Smooth muscle cell (in vitro differentiated cells): ENCODE data around the gene PRIMA1. TPM values are rescaled to one million over a fixed set of nuclear protein-coding genes. Genes with fewer than 3 reads are reported as not detected.

Experiments used
- DNase-seq: peaks from one replicate; lab custom pipeline; 2025; ENCODE audit not compliant: unreplicated experiment; lab: John Stamatoyannopoulos, UW
- H2AFZ ChIP-seq: fragments of 200-600 bp; sonication (generic); 2 replicates; pipeline ENCODE4 v1.6.0; 2016; ENCODE audit warnings: antibody characterized with exemption, low read depth, mild to moderate bottlenecking
- H3F3A ChIP-seq: fragments of 200-600 bp; sonication (generic); 2 replicates; pipeline ENCODE4 v1.6.0; 2017; ENCODE audit warnings: antibody characterized with exemption, low read depth
- H3K27ac ChIP-seq: fragments of 200-600 bp; sonication (generic); 2 replicates; pipeline ENCODE4 v1.5.1; 2016; ENCODE audit warnings: low read depth, mild to moderate bottlenecking
- H3K27me3 ChIP-seq: fragments of 200-600 bp; sonication (generic); 2 replicates; pipeline ENCODE4 v1.6.1; 2016; ENCODE audit warnings: low read depth, mild to moderate bottlenecking
- H3K36me3 ChIP-seq: fragments of 200-600 bp; sonication (generic); 2 replicates; pipeline ENCODE4 v1.5.1; 2016; ENCODE audit warnings: low read depth
- H3K4me1 ChIP-seq: fragments of 200-600 bp; sonication (generic); 2 replicates; pipeline ENCODE4 v1.5.1; 2016; ENCODE audit warnings: low read depth
- H3K4me2 ChIP-seq: fragments of 200-600 bp; sonication (generic); 2 replicates; pipeline ENCODE4 v1.6.0; 2016; ENCODE audit warnings: mild to moderate bottlenecking
- H3K4me3 ChIP-seq: fragments of 200-600 bp; sonication (generic); 2 replicates; pipeline ENCODE4 v1.5.1; 2016; ENCODE audit warnings: mild to moderate bottlenecking
- H3K79me2 ChIP-seq: fragments of 200-600 bp; sonication (generic); 2 replicates; pipeline ENCODE4 v1.6.0; 2016; ENCODE audit warnings: low read depth, mild to moderate bottlenecking
- H3K9ac ChIP-seq: fragments of 200-600 bp; sonication (generic); 2 replicates; pipeline ENCODE4 v1.6.0; 2016; ENCODE audit warnings: low read depth
- H3K9me3 ChIP-seq: fragments of 200-600 bp; sonication (generic); replicated peaks from 2 replicates; pipeline ENCODE4 v1.5.1; 2016; ENCODE audit warnings: low read depth
- H4K20me1 ChIP-seq: fragments of 200-600 bp; sonication (generic); 2 replicates; pipeline ENCODE4 v1.6.0; 2016; ENCODE audit warnings: low read depth
- WGBS: methylation state at CpG from one replicate; pipeline ENCODE4 v1.1.7; 2016; ENCODE audit warnings: low lambda C conversion rate; 5-methylcytosine and 5-hydroxymethylcytosine counted together
- polyA plus RNA-seq: library from polyadenylated mRNA; unstranded; fragments of >200 nt; fragmentation: Nextera tagmentation; extraction: Ambion mirVana; gene quantifications from 2 replicates; pipeline ENCODE4 v1.2.1, GENCODE V29; 2016
- total RNA-seq: library from RNA; depleted of rRNA; stranded (reverse); fragments of >200 nt; gene quantifications from 2 replicates; pipeline ENCODE4 v1.2.3, GENCODE V29; 2014
- TF ChIP-seq, protein P1 (sequence below): fragments of 200-600 bp; sonication (generic); IDR thresholded peaks from 2 replicates; pipeline ENCODE4 v1.5.1; 2017; ENCODE audit warnings: borderline replicate concordance, mild to moderate bottlenecking, antibody characterized with exemption; ENCODE audit not compliant: insufficient read depth, poor library complexity, severe bottlenecking

The PRIMA1 gene
- total and polyA plus RNA-seq, 2 experiments from 2014 or later: not detected

DNA sequence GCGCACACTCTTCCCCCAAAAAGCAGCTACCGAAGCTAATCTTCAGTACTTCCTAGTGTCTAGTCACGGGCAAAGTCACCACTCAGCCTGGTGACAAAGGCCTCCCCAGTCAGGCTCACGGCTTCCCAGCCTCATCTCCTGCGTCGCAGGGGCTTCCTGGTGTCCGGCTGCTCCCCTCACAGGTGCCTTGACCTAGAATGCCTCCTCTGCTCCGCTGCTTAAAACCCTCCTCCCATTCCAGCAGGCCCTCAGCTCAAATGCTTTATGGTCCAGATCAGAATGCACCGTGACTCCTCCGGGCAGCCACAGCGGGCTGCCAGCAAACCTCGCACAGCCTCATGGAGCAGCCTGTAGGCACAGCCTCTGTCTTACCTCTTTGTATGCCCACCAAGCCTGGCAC, 53.1 kb downstream of the PRIMA1 start:
- Histone ChIP-seq H3K79me2 (no peaks in the 10 kb centered on the region), H3K36me3 (no peaks in the 10 kb centered on the region), H3F3A (no peaks in the 10 kb centered on the region), H3K27ac (no peak overlapping the region), H3K4me1 (no peaks in the 10 kb centered on the region), H3K9me3 (no peaks in the 10 kb centered on the region), H2AFZ (no peak overlapping the region), H3K9ac (no peak overlapping the region), H4K20me1 (no peaks in the 10 kb centered on the region), H3K4me2 (no peak overlapping the region), H3K27me3 (peaks cover 5% of the 10 kb centered on the region), H3K4me3 (no peak overlapping the region)
- TF ChIP-seq, protein P1, sequence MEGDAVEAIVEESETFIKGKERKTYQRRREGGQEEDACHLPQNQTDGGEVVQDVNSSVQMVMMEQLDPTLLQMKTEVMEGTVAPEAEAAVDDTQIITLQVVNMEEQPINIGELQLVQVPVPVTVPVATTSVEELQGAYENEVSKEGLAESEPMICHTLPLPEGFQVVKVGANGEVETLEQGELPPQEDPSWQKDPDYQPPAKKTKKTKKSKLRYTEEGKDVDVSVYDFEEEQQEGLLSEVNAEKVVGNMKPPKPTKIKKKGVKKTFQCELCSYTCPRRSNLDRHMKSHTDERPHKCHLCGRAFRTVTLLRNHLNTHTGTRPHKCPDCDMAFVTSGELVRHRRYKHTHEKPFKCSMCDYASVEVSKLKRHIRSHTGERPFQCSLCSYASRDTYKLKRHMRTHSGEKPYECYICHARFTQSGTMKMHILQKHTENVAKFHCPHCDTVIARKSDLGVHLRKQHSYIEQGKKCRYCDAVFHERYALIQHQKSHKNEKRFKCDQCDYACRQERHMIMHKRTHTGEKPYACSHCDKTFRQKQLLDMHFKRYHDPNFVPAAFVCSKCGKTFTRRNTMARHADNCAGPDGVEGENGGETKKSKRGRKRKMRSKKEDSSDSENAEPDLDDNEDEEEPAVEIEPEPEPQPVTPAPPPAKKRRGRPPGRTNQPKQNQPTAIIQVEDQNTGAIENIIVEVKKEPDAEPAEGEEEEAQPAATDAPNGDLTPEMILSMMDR: no peak
- no peak for DNase-seq
- 94% methylated on average over 12 of the region's 12 CpGs for WGBS

DNA sequence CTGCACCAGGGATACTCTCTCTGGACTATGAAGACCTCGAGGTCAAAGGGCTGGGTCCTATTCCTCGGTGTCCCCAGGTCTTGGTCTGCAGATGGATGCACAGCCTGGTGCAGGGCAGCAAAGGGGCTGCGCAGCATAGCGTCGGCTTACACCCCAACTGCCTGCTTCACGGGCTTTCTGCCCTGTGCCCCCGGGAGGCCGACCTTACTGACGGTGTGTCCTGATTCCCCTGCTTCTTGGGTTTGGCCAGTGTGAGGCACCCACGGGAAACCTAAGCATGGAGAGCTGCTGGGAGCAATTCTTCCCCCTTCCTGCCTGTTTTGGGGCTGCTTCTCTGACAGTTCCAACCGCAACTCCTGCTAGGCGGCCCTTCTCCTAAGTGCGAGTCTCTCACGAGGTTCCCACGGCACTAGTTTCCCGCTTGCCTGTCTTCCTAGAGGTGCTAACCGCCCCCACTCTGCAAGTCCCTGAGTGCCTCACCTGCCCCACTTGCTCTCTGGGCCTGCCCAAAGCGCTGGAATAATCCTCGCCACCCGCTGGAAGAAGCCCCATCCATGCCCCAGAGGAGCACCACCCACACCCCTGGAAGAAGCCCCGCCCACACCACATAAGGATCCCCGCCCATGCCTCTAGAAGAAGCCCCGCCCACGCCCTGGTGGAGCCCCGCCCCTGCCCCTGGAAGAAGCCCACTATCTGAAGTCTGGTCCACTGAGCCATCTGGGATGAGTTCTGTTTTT, 54.0 kb downstream of the PRIMA1 start:
- Histone ChIP-seq H3K4me3 (no peak overlapping the region), H3K4me2 (no peak overlapping the region), H3K27ac (no peak overlapping the region), H3K36me3 (no peaks in the 10 kb centered on the region), H3F3A (no peaks in the 10 kb centered on the region), H3K27me3 (peaks cover 5% of the 10 kb centered on the region), H3K4me1 (no peaks in the 10 kb centered on the region), H3K79me2 (no peaks in the 10 kb centered on the region), H2AFZ (no peak overlapping the region), H4K20me1 (no peaks in the 10 kb centered on the region), H3K9ac (no peak overlapping the region), H3K9me3 (no peaks in the 10 kb centered on the region)
- DNase-seq: no peak
- WGBS: 87% methylated on average over 25 of the region's 25 CpGs
- TF ChIP-seq, protein P1: no peak

DNA sequence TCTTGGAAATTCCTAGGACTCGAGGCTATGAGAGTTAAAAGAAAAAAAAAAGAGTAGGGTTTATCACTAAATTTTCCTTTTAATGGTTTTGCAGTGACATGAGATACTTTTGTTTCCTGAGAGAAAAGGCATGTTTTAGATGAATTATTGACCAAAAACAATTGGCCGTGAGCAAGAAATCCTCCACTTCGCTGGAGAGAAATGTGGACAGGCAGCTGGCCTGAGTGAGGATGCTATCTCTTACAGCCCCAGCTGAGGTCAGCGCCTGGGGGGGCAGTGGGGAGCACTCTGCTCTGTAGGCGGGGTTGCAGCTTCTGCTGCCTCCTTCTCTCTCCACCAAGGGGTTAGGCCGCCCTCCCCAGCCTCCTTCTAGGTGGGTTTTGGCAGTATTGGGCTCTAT, 54.7 kb downstream of the PRIMA1 start:
- no peaks in the 10 kb centered on the region for H3K4me1 ChIP-seq
- H3K27ac ChIP-seq: no peak overlapping the region
- WGBS: 82% methylated on average over 6 of the region's 6 CpGs
- H3K4me3 ChIP-seq: no peak overlapping the region
- no peaks in the 10 kb centered on the region for H3K79me2 ChIP-seq
- no peaks in the 10 kb centered on the region for H3F3A ChIP-seq
- peaks cover 5% of the 10 kb centered on the region for H3K27me3 ChIP-seq
- no peaks in the 10 kb centered on the region for H4K20me1 ChIP-seq
- H3K9me3 ChIP-seq: no peaks in the 10 kb centered on the region
- TF ChIP-seq, protein P1: no peak
- H3K9ac ChIP-seq: no peak overlapping the region
- no peaks in the 10 kb centered on the region for H3K36me3 ChIP-seq
- no peak for DNase-seq
- H2AFZ ChIP-seq: no peak overlapping the region
- H3K4me2 ChIP-seq: no peak overlapping the region

DNA sequence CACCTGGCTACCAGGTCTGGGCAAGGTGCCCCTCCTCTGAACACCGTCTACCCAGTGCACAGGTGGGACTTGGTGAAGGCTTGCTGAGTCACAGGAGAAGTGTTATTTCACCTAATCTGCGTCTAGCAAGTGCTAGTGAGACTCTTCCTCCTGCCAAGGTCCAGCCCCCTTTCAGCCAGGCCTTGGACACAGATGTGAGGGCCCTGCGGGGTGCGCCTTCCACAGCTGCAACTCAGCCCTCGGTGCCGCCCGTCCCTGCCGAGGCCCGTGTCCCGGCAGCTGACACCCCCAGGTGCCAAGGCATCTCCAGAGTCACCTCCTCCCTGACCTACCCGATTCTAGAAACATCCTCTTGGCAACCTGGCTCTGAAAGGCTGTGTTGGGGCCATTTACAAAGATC, 55.1 kb downstream of the PRIMA1 start:
- TF ChIP-seq, protein P1: no peak
- no peak overlapping the region for H3K4me2 ChIP-seq
- no peak overlapping the region for H3K9ac ChIP-seq
- no peaks in the 10 kb centered on the region for H3F3A ChIP-seq
- H4K20me1 ChIP-seq: no peaks in the 10 kb centered on the region
- H3K9me3 ChIP-seq: no peaks in the 10 kb centered on the region
- H3K27ac ChIP-seq: no peak overlapping the region
- peaks cover 5% of the 10 kb centered on the region for H3K27me3 ChIP-seq
- no peaks in the 10 kb centered on the region for H3K79me2 ChIP-seq
- no peak overlapping the region for H2AFZ ChIP-seq
- H3K4me3 ChIP-seq: no peak overlapping the region
- DNase-seq: no peak
- no peaks in the 10 kb centered on the region for H3K4me1 ChIP-seq
- H3K36me3 ChIP-seq: no peaks in the 10 kb centered on the region
- WGBS: 89% methylated on average over 11 of the region's 11 CpGs
